WI38 (cell line): ENCODE data around the gene TMEM150B.

Source experiments
- H3K4me3 ChIP-seq: 2 replicates; pipeline ENCODE4 v1.5.1; 2011; ENCODE audit warnings: low read depth, mild to moderate bottlenecking, control low read depth, low read length
- CTCF ChIP-seq: IDR thresholded peaks from 2 replicates; pipeline ENCODE4 v1.5.1; 2012; ENCODE audit warnings: low read depth, mild to moderate bottlenecking, control low read depth, low read length

The TMEM150B gene

DNA sequence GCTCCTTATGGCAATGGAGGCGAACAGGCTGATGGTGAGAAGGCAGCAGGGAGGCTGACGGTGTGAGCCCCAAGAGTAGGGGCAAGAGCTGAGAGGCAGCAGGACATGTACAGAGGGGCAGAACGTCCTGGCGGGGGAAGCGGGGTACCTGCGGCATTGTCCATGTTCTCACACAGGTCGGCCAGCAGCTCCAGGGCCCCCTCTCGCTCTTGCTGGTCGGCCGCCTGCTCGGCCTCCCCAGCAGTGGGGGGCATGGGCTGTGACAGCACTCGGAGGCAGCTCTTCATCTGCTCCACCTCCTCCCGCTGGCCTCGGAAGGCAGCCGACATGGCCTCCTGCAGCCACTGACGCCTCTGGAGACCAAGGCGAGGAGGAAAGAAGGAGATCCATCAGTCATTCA lies 47.6 kb downstream of the TMEM150B start:
- H3K4me3 ChIP-seq: no peak overlapping the region
- no peak for TF ChIP-seq CTCF

GRCh38 chr19:55276720-55277430 lies 48.3 kb downstream of the TMEM150B start:
- TF ChIP-seq CTCF: no peak
- H3K4me3 ChIP-seq: no peak overlapping the region

DNA sequence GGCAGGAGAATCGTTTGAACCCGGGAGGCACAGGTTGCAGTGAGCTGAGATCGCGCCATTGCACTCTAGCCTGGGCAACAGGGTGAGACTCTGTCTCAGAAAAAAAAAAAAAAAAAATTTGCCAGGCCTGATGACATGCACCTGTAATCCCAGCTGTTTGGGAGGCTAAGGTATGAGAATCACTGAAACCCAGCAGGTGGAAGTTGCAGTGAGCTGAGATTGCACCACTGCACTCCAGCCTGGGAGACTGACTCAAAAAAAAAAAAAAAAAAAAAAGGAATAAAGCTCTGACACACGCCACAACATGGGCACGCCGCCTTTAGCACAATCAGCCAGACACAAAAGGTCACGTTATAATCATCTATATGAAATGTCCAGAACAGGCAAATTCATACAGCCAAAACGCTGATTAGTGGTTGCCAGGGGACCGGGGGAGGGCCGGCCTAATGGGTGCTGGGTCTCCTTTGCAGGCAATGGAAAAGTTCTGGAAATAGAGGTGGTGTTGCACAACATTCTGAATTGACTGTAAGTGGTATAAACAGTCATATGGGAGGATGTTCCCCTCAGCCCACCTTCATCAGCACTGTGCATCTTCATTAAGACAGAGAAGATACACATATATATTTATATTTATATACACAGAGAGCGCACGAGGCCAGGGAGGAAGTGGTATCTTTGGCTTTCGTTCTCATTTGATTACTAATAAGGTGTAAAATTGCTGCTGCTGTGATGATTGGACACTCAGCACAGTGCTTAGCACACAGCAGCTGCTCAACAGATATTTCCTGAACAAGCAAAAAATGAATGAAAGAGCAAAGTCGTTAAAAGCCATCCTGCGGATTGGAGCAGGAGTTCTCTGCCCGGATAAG lies 49.1 kb downstream of the TMEM150B start:
- TF ChIP-seq CTCF: no peak
- H3K4me3 ChIP-seq: no peak overlapping the region

DNA sequence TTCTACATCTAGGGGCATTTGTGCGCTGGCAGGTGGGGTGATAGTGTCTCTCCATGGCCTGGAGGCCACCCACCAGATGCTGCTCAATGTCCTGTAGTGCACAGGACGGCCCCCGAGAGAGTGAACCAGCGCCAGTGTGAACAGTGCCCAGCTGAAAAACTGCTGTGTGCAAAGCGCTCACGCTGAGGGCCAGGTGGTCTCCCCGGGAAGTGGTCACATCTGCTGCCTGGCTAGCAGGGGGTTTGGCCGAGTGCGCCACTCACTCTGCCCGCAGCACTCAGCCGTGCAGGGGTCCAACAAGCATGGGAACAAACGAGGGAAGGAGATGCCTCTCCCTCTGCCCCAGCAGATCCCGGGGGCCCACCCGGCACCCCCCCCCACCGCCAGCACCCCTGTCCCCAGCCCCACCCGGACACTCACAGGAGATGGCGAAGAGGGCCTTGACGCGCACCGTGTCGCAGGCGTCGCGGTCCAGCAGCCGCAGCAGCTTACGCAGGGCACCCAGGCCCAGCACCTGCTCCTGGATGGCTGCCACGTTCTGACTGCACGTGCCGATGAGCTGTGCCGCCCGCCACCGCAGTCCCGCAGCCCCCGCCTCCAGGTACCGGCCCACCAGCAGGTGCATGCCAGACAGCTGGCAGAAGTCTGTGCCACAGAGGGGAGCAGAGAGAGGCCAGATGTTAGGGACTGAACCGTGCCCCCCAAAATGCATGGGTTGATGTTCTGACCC lies 51.0 kb downstream of the TMEM150B start:
- H3K4me3 ChIP-seq: no peak overlapping the region
- TF ChIP-seq CTCF: no peak

DNA sequence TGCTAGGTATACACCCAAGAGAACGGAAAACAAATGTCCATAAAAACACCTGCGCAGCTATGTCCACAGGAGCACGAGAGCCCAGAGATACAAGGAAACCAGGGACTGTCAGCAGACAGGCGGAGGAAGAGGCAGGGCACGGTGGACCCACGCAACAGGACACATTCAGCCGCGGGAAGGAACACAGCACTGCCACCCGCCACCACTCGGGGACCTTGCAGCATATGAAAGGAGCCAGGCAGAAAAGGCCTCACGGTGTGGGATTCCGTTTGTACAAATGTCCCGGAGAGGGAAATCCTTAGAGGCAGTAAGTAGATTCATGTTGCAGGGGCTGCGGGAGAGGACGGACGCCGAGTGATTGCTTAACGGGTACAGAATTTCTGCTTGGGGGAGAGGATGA lies 53.0 kb downstream of the TMEM150B start:
- TF ChIP-seq CTCF: no peak

GRCh38 chr19:55270172-55270942 lies 54.8 kb downstream of the TMEM150B start:
- TF ChIP-seq CTCF: no peak
- no peak overlapping the region for H3K4me3 ChIP-seq

More for the DNA sequence above, 53.0 kb downstream of the TMEM150B start:
- no peak overlapping the region for H3K4me3 ChIP-seq
